Endothelial cell of umbilical vein (primary cell): ENCODE results near the gene THTPA. TPM values are rescaled to one million over a fixed set of nuclear protein-coding genes. Genes with fewer than 3 reads are reported as not detected.

Experiments used
- BruUV-seq: library from RNA; stranded (reverse); fragments of 400-500 nt; replicated peaks from 2 replicates; lab custom pipeline; 2021; lab: Mats Ljungman, UMichigan
- CTCF ChIA-PET: fragments of 300-600, 350-600 bp; sonication (Branson Sonifier 250); formaldehyde crosslinking; loops from one replicate; lab custom pipeline; 2021; ENCODE audit warnings: antibody characterized with exemption, inconsistent platforms; lab: Charles Lee
- POLR2A ChIA-PET: fragments of 300-600, 350-600 bp; sonication (Branson Sonifier 250); formaldehyde crosslinking; loops from one replicate; lab custom pipeline; 2021; ENCODE audit warnings: antibody characterized with exemption, inconsistent platforms; lab: Charles Lee
- DNase-seq: peaks from one replicate; pipeline ENCODE4 v3.0.0-alpha.2; 2011; ENCODE audit warnings: low read depth, low spot score
- FAIRE-seq: peaks from 2 replicates; lab custom pipeline; 2011; peaks lifted over from hg19 to GRCh38; lab: Jason Lieb, UNC
- H2AFZ ChIP-seq: 2 replicates; pipeline ENCODE4 v1.6.0; 2012; ENCODE audit warnings: low read depth, low read length, control low read depth, inconsistent platforms
- H3K27ac ChIP-seq: 2 replicates; pipeline ENCODE4 v1.5.1; 2011; ENCODE audit warnings: low read depth, mild to moderate bottlenecking, control low read depth, low read length, moderate library complexity; ENCODE audit not compliant: insufficient read depth
- H3K27me3 ChIP-seq, 2 experiments: 2 replicates each; pipeline versions ENCODE4 v1.6.0 to v1.6.1; 2011; ENCODE audit warnings: low read length in 2 of 2, mixed read lengths in 1 of 2; ENCODE audit not compliant: control insufficient read depth in 2 of 2, insufficient read depth in 2 of 2
- H3K36me3 ChIP-seq, 2 experiments: 2 replicates in 1 of 2; 3 replicates in 1 of 2; pipeline ENCODE4 v1.5.1; 2011; ENCODE audit warnings: low read length in 2 of 2, mild to moderate bottlenecking in 1 of 2, moderate library complexity in 1 of 2; ENCODE audit not compliant: control insufficient read depth in 2 of 2, insufficient read depth in 2 of 2; ENCODE audit errors: extremely low read depth in 1 of 2
- H3K4me1 ChIP-seq: 3 replicates; pipeline ENCODE4 v1.5.1; 2011; ENCODE audit warnings: mild to moderate bottlenecking, low read length; ENCODE audit not compliant: control insufficient read depth, insufficient read depth; ENCODE audit errors: extremely low read depth
- H3K4me2 ChIP-seq: 2 replicates; pipeline ENCODE4 v1.6.1; 2011; ENCODE audit warnings: low read length, control low read depth, mixed read lengths; ENCODE audit not compliant: insufficient read depth
- H3K4me3 ChIP-seq, 3 experiments: fragments of 200-600 bp in 1 of 3; sonication (generic), shearing (Covaris generic) in 1 of 3; replicated peaks in 1 of 3; 2 replicates each; pipeline ENCODE4 v1.5.1; 2011 to 2016; ENCODE audit warnings: control low read depth in 3 of 3, low read length in 3 of 3, mild to moderate bottlenecking in 2 of 3, inconsistent platforms in 1 of 3, low read depth in 1 of 3, moderate library complexity in 1 of 3; ENCODE audit not compliant: insufficient read depth in 1 of 3
- H3K79me2 ChIP-seq: 2 replicates; pipeline ENCODE4 v1.6.0; 2012; ENCODE audit warnings: low read length, inconsistent platforms; ENCODE audit not compliant: control insufficient read depth, insufficient read depth
- H3K9ac ChIP-seq: replicated peaks from 2 replicates; pipeline ENCODE3; 2011; ENCODE audit warnings: low read length, control low read depth; ENCODE audit not compliant: insufficient read depth; ENCODE audit errors: extremely low read depth
- H3K9me1 ChIP-seq: replicated peaks from 3 replicates; pipeline ENCODE4 v1.6.0; 2011; ENCODE audit warnings: mild to moderate bottlenecking, low read length; ENCODE audit not compliant: control insufficient read depth, insufficient read depth; ENCODE audit errors: extremely low read depth
- H3K9me3 ChIP-seq: replicated peaks from 2 replicates; pipeline ENCODE4 v1.5.1; 2012; ENCODE audit warnings: low read length, inconsistent platforms; ENCODE audit not compliant: control insufficient read depth, insufficient read depth
- H4K20me1 ChIP-seq: replicated peaks from 2 replicates; pipeline ENCODE3; 2011; ENCODE audit warnings: mild to moderate bottlenecking, low read length; ENCODE audit not compliant: control insufficient read depth, insufficient read depth; ENCODE audit errors: extremely low read depth
- CTCF ChIP-seq, 2 donors: IDR thresholded peaks; 1 replicate in 1 of 2; 2 replicates in 1 of 2; pipeline ENCODE4 v1.5.1; 2011; ENCODE audit warnings: low read length in 2 of 2, mild to moderate bottlenecking in 2 of 2, moderate library complexity in 2 of 2, control low read depth in 1 of 2, inconsistent platforms in 1 of 2, low read depth in 1 of 2; ENCODE audit not compliant: insufficient read depth in 1 of 2; ENCODE audit errors: extremely low read depth in 1 of 2
- EZH2 ChIP-seq: IDR thresholded peaks from 2 replicates; pipeline ENCODE4 v1.6.1; 2012; ENCODE audit warnings: borderline replicate concordance, low read depth, mild to moderate bottlenecking, moderate library complexity, low read length, inconsistent platforms; ENCODE audit not compliant: severe bottlenecking
- FOS ChIP-seq: IDR thresholded peaks from 2 replicates; pipeline ENCODE4 v1.6.1; 2011; ENCODE audit warnings: mild to moderate bottlenecking, low read length, moderate library complexity, borderline replicate concordance; ENCODE audit not compliant: insufficient read depth
- GATA2 ChIP-seq: IDR thresholded peaks from 2 replicates; pipeline ENCODE4 v1.7.0; 2011; ENCODE audit warnings: low read depth, mild to moderate bottlenecking, moderate library complexity, mixed read lengths, low read length; ENCODE audit not compliant: insufficient read length, insufficient read depth
- JUN ChIP-seq: IDR thresholded peaks from 2 replicates; pipeline ENCODE4 v1.6.1; 2011; ENCODE audit warnings: borderline replicate concordance, low read depth; ENCODE audit not compliant: insufficient read length, insufficient read depth
- MAX ChIP-seq: IDR thresholded peaks from 2 replicates; pipeline ENCODE4 v1.6.1; 2011; ENCODE audit not compliant: insufficient read depth, insufficient read length
- MYC ChIP-seq: IDR thresholded peaks from one replicate; pipeline ENCODE4 v1.6.1; 2011; ENCODE audit warnings: mild to moderate bottlenecking, low read depth, low read length
- POLR2A ChIP-seq: IDR thresholded peaks from 2 replicates; pipeline ENCODE4 v1.6.1; 2012; ENCODE audit warnings: low read depth, mild to moderate bottlenecking, control low read depth, low read length
- POLR2AphosphoS5 ChIP-seq: IDR thresholded peaks from 2 replicates; pipeline ENCODE4 v1.6.1; 2012; ENCODE audit warnings: low read depth, mild to moderate bottlenecking, control low read depth, low read length, moderate library complexity; ENCODE audit not compliant: insufficient read depth
- dilution Hi-C: fragments of 300-500 bp; cut with MboI; formaldehyde crosslinking; loops from one replicate; pipeline ENCODE4 v1.15.0; 2019; ENCODE audit warnings: low sequenced_read_pairs; ENCODE audit not compliant: extremely low pct_ligation_motif_present
- intact Hi-C: fragments of 100-400 bp; cut with micrococcal nuclease; formaldehyde crosslinking; loops from one replicate; pipeline ENCODE4 v1.10.0; 2022
- polyA plus RNA-seq, 4 experiments: library from polyadenylated mRNA; depleted of rRNA in 3 of 4; stranded (reverse) in 3 of 4; unstranded in 1 of 4; fragments of >200 nt; gene quantifications; 2 replicates each; pipeline versions ENCODE4 v1.2.1 to v1.2.3, GENCODE V29; 2011 to 2012; ENCODE audit warnings: missing spikeins in 1 of 4
- total RNA-seq: library from RNA; stranded (reverse); gene quantifications from 2 replicates; pipeline ENCODE4 v1.2.3, GENCODE V29; 2021

THTPA gene
- total and polyA plus RNA-seq, 2 donors (not counting 3 experiments of a cell fraction or from before 2014, with no cell fraction given) = 10.8 to 12.5 TPM

- H3K9me3 ChIP-seq = no peaks in the 10 kb centered on the region
- no peak overlapping the region for H3K4me3 ChIP-seq
- no peak for FAIRE-seq
- CTCF ChIA-PET = interaction anchor here (4.5 kb wide), 1 partner anchor 13 kb away, joined by 24 read pairs; no protein-coding TSS in a partner anchor
- H3K4me2 ChIP-seq = no peak overlapping the region
- H3K27ac ChIP-seq = no peak overlapping the region
- no peaks in the 10 kb centered on the region for H3K36me3 ChIP-seq
- TF ChIP-seq MAX = no peak
- TF ChIP-seq FOS = no peak
- no peak for TF ChIP-seq POLR2AphosphoS5
- no peak for TF ChIP-seq GATA2
- TF ChIP-seq POLR2A = no peak
- TF ChIP-seq JUN = no peak
- no peak for TF ChIP-seq CTCF (IDR thresholded peaks at IDR 0.05; ENCODE audit: extremely low read depth in 1 of 2, insufficient read depth in 1 of 2, low read depth in 1 of 2, low read length in 2 of 2)
- no peak for TF ChIP-seq EZH2
- TF ChIP-seq MYC = no peak
- dilution Hi-C loops (no loop called here), intact Hi-C loops (no loop called here)
- H4K20me1 ChIP-seq = no peaks in the 10 kb centered on the region
- peaks cover 23 to 25% of the 10 kb centered on the region in 2 experiments for H3K27me3 ChIP-seq
- no peaks in the 10 kb centered on the region for H3K9me1 ChIP-seq
- no peaks in the 10 kb centered on the region for H3K79me2 ChIP-seq
- no TSS peak for BruUV-seq
- H2AFZ ChIP-seq = no peak overlapping the region
- POLR2A ChIA-PET = no interaction called here
- H3K9ac ChIP-seq = no peak overlapping the region
- peaks cover 5% of the 10 kb centered on the region for H3K4me1 ChIP-seq
- DNase-seq = no peak
Observed at GRCh38 chr14:23546450-23547035, 9.5 kb upstream of the THTPA start.
